Stomach smooth muscle (tissue), 2 donors: ENCODE measurements around the gene TTLL6.

Source experiments
- H3K27ac ChIP-seq: one replicate; pipeline ENCODE4 v1.7.0; 2013; ENCODE audit warnings: mild to moderate bottlenecking, low read length, inconsistent platforms
- H3K27me3 ChIP-seq, 2 donors: one replicate each; pipeline ENCODE4 v1.7.0; 2013; ENCODE audit warnings: low read length in 2 of 2; ENCODE audit not compliant: insufficient read depth in 2 of 2, control insufficient read depth in 1 of 2
- H3K36me3 ChIP-seq, 2 donors: one replicate each; pipeline ENCODE4 v1.7.0; 2013; ENCODE audit warnings: low read length in 2 of 2; ENCODE audit not compliant: control insufficient read depth in 2 of 2, insufficient read depth in 2 of 2
- H3K4me1 ChIP-seq: one replicate; pipeline ENCODE4 v1.7.0; 2013; ENCODE audit warnings: low read length; ENCODE audit not compliant: control insufficient read depth, insufficient read depth
- H3K4me3 ChIP-seq, 2 donors: one replicate each; pipeline ENCODE4 v1.7.0; 2013; ENCODE audit warnings: low read length in 2 of 2
- H3K9ac ChIP-seq, 2 donors: one replicate each; pipeline ENCODE4 v1.7.0; 2013; ENCODE audit warnings: low read length in 2 of 2, mild to moderate bottlenecking in 1 of 2
- H3K9me3 ChIP-seq, 2 donors: one replicate each; pipeline ENCODE4 v1.7.0; 2013; ENCODE audit warnings: low read length in 2 of 2; ENCODE audit not compliant: control insufficient read depth in 2 of 2
- donor health status: healthy.
- donor health status: Pancreatic carcinoma.

Gene TTLL6

DNA sequence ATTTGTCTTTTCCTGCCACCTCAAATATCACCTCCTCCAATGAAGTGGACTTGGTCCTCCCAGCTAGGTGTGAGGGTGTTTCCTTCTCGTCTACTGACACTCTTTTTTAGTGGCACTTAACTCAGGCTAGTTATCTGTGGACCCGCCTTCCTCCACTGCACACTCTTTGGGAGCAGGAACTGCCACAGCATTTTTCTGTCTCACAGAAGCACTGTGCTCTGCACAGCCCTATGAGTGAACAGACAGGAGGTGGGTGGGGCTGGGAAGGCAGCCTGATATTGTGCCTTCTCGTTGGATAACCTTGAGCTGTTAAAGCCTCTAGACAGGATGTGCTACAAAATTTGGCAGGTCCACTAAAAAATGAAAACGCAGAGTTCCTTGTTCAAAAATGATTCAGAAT is 56.6 kb downstream of the TTLL6 start:
- H3K4me3 ChIP-seq = no peak overlapping the region
- H3K9ac ChIP-seq = no peak overlapping the region
- no peak overlapping the region for H3K27ac ChIP-seq
- H3K27me3 ChIP-seq = peaks cover 22 to 54% of the 10 kb centered on the region in 2 donors
- no peaks in the 10 kb centered on the region for H3K9me3 ChIP-seq
- H3K4me1 ChIP-seq = no peaks in the 10 kb centered on the region
- no peaks in the 10 kb centered on the region for H3K36me3 ChIP-seq

DNA sequence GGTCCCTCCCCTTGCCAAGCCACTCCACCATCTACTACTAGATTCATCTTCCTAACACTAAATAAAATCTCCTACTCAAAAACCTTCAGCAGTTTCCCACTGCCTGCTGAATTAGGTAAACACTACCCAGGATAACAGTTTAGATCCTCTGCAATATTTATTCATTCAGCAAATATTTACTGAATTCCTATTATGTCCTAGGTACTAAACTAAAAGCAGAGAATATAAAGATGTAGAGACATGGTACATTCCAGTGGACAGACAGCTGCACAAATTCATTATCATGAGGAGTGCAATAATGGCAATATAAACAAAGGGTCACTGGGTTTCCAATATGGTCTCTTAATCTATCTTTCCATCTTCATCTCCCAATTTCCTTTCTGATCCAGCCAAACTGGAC is 57.7 kb downstream of the TTLL6 start:
- H3K9ac ChIP-seq = no peak overlapping the region
- no peak overlapping the region for H3K4me3 ChIP-seq
- H3K9me3 ChIP-seq = no peaks in the 10 kb centered on the region
- no peaks in the 10 kb centered on the region for H3K36me3 ChIP-seq
- H3K27me3 ChIP-seq = peaks cover 34 to 64% of the 10 kb centered on the region in 2 donors
- no peak overlapping the region for H3K27ac ChIP-seq
- peaks cover 8% of the 10 kb centered on the region for H3K4me1 ChIP-seq

- Histone ChIP-seq H3K27me3 (peaks cover 51 to 69% of the 10 kb centered on the region in 2 donors), H3K9ac (no peak overlapping the region), H3K9me3 (no peaks in the 10 kb centered on the region), H3K4me1 (peaks cover 14% of the 10 kb centered on the region), H3K36me3 (no peaks in the 10 kb centered on the region), H3K27ac (no peak overlapping the region), H3K4me3 (no peak overlapping the region)
Observed at GRCh38 chr17:48757524-48757961, 59.5 kb downstream of the TTLL6 start.

DNA sequence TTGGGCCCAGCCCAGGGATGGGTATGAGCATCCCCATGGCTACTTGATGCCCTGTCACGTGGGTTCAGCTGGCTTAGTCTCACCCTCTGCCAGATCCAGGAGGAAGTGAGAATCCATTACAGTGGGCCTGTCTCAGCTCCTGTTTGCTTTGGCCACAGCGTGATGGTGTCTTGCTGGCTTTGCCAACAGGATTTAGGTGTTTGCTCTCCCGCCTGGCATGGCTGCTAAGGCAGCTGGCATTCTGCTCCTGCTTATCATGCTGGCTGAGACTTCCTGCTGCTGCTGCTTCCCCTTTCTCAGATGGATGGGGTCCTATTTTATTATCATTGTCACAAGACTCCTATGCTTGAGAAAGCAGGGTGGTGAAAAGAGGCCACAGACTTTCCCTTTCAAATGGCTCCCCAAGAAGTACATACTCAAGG is 60.2 kb downstream of the TTLL6 start:
- Histone ChIP-seq H3K36me3 (no peaks in the 10 kb centered on the region), H3K9ac (no peak overlapping the region), H3K9me3 (no peaks in the 10 kb centered on the region), H3K27me3 (peaks cover 58 to 70% of the 10 kb centered on the region in 2 donors), H3K27ac (no peak overlapping the region), H3K4me1 (peaks cover 14% of the 10 kb centered on the region), H3K4me3 (no peak overlapping the region)

GRCh38 chr17:48755356-48755755 is 61.7 kb downstream of the TTLL6 start:
- Histone ChIP-seq H3K27ac (no peak overlapping the region), H3K4me3 (no peak overlapping the region), H3K36me3 (no peaks in the 10 kb centered on the region), H3K27me3 (peaks cover 68 to 75% of the 10 kb centered on the region in 2 donors), H3K4me1 (peaks cover 14% of the 10 kb centered on the region), H3K9me3 (no peaks in the 10 kb centered on the region), H3K9ac (no peak overlapping the region)

DNA sequence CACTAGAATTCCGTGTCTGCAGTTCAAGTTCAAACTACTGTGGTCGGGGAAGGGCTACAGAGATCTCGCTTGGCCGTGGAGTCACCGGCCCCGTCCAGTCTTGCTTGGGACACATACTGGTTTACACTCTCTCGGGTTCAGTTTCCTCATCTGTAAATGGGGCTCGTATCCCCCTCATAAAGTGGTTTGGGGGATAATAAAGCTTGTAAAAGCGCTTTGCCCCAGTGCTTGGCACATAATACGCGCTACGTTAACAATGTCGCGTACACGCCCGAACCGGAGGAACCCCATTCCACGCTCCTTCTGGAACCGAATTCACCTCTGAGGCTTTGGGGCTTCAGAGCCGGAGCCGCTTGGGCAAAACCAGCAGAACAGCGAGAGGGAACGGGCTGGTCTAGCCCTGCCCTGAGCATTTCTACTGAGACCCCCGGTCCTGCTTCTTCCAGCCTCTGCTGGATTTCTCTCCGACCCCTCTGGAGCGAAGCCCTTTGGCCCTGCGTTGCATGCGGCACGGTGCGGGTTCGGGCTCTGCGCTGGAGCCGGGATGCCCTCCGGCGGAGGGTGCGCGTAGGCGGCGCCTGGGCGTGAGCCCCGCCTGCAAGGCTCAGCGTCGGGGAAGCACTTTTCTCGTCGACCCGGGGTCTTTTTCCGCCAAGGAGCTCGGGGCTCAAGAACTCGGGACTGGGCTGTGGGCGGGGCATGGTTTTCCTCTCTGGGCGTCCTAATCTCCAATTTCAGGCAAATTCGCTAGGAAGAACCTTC is 62.3 kb downstream of the TTLL6 start:
- H3K27me3 ChIP-seq = peaks cover 74 to 81% of the 10 kb centered on the region in 2 donors
- no peaks in the 10 kb centered on the region for H3K9me3 ChIP-seq
- peaks cover 14% of the 10 kb centered on the region for H3K4me1 ChIP-seq
- H3K36me3 ChIP-seq = no peaks in the 10 kb centered on the region
- no peak overlapping the region for H3K9ac ChIP-seq
- no peak overlapping the region for H3K27ac ChIP-seq
- H3K4me3 ChIP-seq = no peak overlapping the region

GRCh38 chr17:48753794-48754499 is 63.1 kb downstream of the TTLL6 start:
- Histone ChIP-seq H3K27me3 (peaks cover 80 to 85% of the 10 kb centered on the region in 2 donors), H3K4me3 (no peak overlapping the region)

DNA sequence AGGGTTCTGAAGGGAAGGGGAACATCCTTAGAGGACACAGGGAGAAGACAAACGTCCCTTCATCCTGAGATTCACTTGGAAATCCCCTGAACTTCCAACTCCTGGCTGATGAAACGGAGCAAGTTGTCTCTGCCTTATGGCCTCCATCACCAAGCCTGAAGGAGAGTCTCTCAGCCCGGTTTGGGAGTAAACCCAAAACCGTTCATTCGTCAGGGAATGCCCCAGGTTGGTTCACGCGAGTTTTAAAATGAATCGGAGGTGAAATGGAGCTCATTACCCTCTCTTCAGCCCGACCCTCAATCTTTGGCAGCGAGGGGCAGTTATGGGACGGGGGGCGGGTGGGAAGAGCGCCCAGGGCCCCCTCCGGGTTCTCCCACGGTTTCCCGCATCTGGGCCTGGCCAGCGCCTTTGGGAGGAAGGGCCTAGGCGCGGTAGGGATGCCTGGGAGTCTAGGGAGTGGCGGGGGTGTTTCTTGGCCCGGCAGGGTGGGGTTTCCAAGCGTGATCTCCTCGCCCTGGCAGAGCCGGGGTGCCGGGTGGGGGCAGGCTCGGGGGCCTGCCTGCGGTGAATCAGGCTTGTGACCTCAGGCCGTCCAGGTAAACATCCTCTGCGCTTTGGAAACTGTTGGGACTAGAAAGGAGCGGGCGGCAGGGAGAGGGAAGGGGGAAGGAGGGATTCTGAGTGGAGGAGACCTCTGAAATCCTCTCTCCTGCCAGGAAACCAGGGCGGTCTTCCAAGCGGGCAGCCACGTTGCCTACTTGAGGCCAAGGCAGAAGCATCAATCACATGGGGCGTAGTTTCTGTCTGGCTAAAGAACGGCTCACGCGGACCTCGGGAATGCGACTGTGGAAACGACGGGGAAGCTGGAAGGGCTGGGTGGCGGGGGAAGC is 64.4 kb downstream of the TTLL6 start:
- Histone ChIP-seq H3K9ac (no peak overlapping the region), H3K36me3 (no peaks in the 10 kb centered on the region), H3K4me1 (peaks cover 14% of the 10 kb centered on the region), H3K4me3 (no peak overlapping the region), H3K9me3 (no peaks in the 10 kb centered on the region), H3K27me3 (peaks cover 87 to 92% of the 10 kb centered on the region in 2 donors), H3K27ac (no peak overlapping the region)

More at GRCh38 chr17:48753794-48754499, 63.1 kb downstream of the TTLL6 start:
- Histone ChIP-seq H3K27ac (no peak overlapping the region), H3K4me1 (peaks cover 14% of the 10 kb centered on the region), H3K36me3 (no peaks in the 10 kb centered on the region), H3K9me3 (no peaks in the 10 kb centered on the region), H3K9ac (no peak overlapping the region)

DNA sequence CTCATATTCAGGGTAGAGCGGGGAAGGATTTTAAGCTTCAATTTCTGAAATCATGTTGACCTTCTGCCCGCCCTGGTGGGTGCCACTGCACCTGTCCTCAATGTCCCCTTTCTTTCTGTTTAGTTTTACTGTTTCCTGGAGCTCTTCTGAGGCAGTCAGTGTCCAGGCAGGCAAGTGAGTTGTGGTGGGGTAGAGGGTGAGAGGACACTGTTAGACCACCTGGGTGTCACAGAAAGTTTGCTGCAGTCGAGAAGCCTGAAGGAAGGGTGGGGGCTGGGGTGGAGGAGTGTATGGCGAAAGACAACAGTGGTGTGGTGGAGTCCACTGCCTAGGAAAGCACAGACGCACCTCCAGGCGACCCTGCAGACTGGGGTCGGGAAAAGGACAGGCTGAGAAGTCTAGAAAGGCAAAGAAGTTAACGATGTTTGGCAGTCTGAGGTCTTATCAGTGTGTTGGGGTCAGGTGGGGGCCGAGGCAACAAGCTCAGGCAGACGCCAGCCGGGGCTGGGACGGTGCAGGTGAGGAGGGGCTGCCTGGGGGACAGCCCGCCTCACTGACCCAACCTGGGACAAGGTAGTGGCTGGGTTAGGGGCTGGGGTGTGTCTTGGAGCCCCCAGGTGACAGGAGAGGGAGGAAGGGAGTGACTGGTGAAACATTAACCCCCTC is 65.2 kb downstream of the TTLL6 start:
- no peaks in the 10 kb centered on the region for H3K9me3 ChIP-seq
- no peak overlapping the region for H3K4me3 ChIP-seq
- H3K36me3 ChIP-seq = no peaks in the 10 kb centered on the region
- H3K4me1 ChIP-seq = peaks cover 14% of the 10 kb centered on the region
- H3K27ac ChIP-seq = no peak overlapping the region
- peaks cover 87 to 94% of the 10 kb centered on the region in 2 donors for H3K27me3 ChIP-seq
- H3K9ac ChIP-seq = no peak overlapping the region

GRCh38 chr17:48751172-48751571 is 65.9 kb downstream of the TTLL6 start:
- Histone ChIP-seq H3K9me3 (no peaks in the 10 kb centered on the region), H3K4me3 (no peak overlapping the region), H3K9ac (no peak overlapping the region), H3K27me3 (peaks cover 88 to 97% of the 10 kb centered on the region in 2 donors), H3K4me1 (peaks cover 14% of the 10 kb centered on the region), H3K36me3 (no peaks in the 10 kb centered on the region), H3K27ac (no peak overlapping the region)
